Stimulated activated CD4-positive, alpha-beta T cell treated with anti-CD3 and anti-CD28 coated beads, Interleukin-2, amount 100 ng/mL, for 24 hours (primary cell): ENCODE data around the gene ELANE.

Experiments
- DNase-seq, 2 donors: peaks; one replicate each; pipeline ENCODE4 v3.0.0-alpha.2; 2020

The ELANE gene

GRCh38 chr19:852136-853013 lies at the start of gene ELANE:
TSS of gene ELANE (plus strand) at chr19:852303. CDS start at chr19:852329, 26 bp downstream.
- no peak for DNase-seq

GRCh38 chr19:802498-803098 lies 49.5 kb upstream of the ELANE start:
- DNase-seq = no peak

GRCh38 chr19:803099-803561 lies 49.0 kb upstream of the ELANE start:
- DNase-seq = no peak

- no peak for DNase-seq
Observed at GRCh38 chr19:803686-804418, 48.3 kb upstream of the ELANE start.

GRCh38 chr19:804419-805165 lies 47.5 kb upstream of the ELANE start:
- DNase-seq = no peak

GRCh38 chr19:805166-805551 lies 46.9 kb upstream of the ELANE start:
- no peak for DNase-seq

- no peak for DNase-seq
Observed at GRCh38 chr19:805600-806550, 46.2 kb upstream of the ELANE start.

- DNase-seq = no peak
Observed at GRCh38 chr19:806815-807421, 45.2 kb upstream of the ELANE start.

- no peak for DNase-seq
Observed at GRCh38 chr19:807627-808422, 44.3 kb upstream of the ELANE start.

GRCh38 chr19:808423-808775 lies 43.7 kb upstream of the ELANE start:
- no peak for DNase-seq

GRCh38 chr19:810077-810855 lies 41.8 kb upstream of the ELANE start:
- no peak for DNase-seq

- DNase-seq = peak in 1 of 2 donors; percentile 7
Observed at GRCh38 chr19:810883-811489, 41.1 kb upstream of the ELANE start.

GRCh38 chr19:811506-812048 lies 40.5 kb upstream of the ELANE start:
- DNase-seq = no peak

- peak in 1 of 2 donors; percentile 11 for DNase-seq
Observed at GRCh38 chr19:812049-812746, 39.9 kb upstream of the ELANE start.

GRCh38 chr19:812747-813218 lies 39.3 kb upstream of the ELANE start:
- DNase-seq = peak in 1 of 2 donors; percentile 12

- DNase-seq = peak in 1 of 2 donors; percentile 25
Observed at GRCh38 chr19:813219-814151, 38.6 kb upstream of the ELANE start.
